HCT116 (cell line): ENCODE measurements around the gene SYT7.

ENCODE experiments used
- EZH2 ChIP-seq: fragments of 200-600 bp; sonication (generic); IDR thresholded peaks from 2 replicates; pipeline ENCODE4 v1.6.1; 2017; ENCODE audit warnings: antibody characterized with exemption, mixed run types
- TF ChIP-seq, protein P1 (sequence below), 3 experiments: fragments of 200-600 bp in 1 of 3; sonication (generic) in 1 of 3; IDR thresholded peaks in 2 of 3; conservative IDR thresholded peaks in 1 of 3; 2 replicates each; pipeline ENCODE4 v1.5.1; 2012 to 2017; ENCODE audit warnings: low read depth in 2 of 3, low read length in 2 of 3, antibody characterized with exemption in 1 of 3, borderline replicate concordance in 1 of 3, control low read depth in 1 of 3, mild to moderate bottlenecking in 1 of 3, mixed read lengths in 1 of 3, mixed run types in 1 of 3, moderate library complexity in 1 of 3; ENCODE audit not compliant: insufficient read depth in 1 of 3
- TF ChIP-seq, protein P2 (sequence below): IDR thresholded peaks from 2 replicates; pipeline ENCODE4 v1.6.1; 2012; ENCODE audit warnings: low read depth

GRCh38 chr11:61569701-61570100, 11.2 kb downstream of the SYT7 start:
- TF ChIP-seq EZH2, result no peak
- TF ChIP-seq, protein P1, sequence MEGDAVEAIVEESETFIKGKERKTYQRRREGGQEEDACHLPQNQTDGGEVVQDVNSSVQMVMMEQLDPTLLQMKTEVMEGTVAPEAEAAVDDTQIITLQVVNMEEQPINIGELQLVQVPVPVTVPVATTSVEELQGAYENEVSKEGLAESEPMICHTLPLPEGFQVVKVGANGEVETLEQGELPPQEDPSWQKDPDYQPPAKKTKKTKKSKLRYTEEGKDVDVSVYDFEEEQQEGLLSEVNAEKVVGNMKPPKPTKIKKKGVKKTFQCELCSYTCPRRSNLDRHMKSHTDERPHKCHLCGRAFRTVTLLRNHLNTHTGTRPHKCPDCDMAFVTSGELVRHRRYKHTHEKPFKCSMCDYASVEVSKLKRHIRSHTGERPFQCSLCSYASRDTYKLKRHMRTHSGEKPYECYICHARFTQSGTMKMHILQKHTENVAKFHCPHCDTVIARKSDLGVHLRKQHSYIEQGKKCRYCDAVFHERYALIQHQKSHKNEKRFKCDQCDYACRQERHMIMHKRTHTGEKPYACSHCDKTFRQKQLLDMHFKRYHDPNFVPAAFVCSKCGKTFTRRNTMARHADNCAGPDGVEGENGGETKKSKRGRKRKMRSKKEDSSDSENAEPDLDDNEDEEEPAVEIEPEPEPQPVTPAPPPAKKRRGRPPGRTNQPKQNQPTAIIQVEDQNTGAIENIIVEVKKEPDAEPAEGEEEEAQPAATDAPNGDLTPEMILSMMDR (IDR thresholded peaks at IDR 0.05 in 2 of 3, conservative IDR thresholded peaks at IDR 0.05 in 1 of 3; ENCODE audit: borderline replicate concordance in 1 of 3, insufficient read depth in 1 of 3, low read depth in 2 of 3, low read length in 2 of 3), result no peak
- TF ChIP-seq, protein P2, sequence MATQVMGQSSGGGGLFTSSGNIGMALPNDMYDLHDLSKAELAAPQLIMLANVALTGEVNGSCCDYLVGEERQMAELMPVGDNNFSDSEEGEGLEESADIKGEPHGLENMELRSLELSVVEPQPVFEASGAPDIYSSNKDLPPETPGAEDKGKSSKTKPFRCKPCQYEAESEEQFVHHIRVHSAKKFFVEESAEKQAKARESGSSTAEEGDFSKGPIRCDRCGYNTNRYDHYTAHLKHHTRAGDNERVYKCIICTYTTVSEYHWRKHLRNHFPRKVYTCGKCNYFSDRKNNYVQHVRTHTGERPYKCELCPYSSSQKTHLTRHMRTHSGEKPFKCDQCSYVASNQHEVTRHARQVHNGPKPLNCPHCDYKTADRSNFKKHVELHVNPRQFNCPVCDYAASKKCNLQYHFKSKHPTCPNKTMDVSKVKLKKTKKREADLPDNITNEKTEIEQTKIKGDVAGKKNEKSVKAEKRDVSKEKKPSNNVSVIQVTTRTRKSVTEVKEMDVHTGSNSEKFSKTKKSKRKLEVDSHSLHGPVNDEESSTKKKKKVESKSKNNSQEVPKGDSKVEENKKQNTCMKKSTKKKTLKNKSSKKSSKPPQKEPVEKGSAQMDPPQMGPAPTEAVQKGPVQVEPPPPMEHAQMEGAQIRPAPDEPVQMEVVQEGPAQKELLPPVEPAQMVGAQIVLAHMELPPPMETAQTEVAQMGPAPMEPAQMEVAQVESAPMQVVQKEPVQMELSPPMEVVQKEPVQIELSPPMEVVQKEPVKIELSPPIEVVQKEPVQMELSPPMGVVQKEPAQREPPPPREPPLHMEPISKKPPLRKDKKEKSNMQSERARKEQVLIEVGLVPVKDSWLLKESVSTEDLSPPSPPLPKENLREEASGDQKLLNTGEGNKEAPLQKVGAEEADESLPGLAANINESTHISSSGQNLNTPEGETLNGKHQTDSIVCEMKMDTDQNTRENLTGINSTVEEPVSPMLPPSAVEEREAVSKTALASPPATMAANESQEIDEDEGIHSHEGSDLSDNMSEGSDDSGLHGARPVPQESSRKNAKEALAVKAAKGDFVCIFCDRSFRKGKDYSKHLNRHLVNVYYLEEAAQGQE, result no peak
